PFSK-1 (cell line): ENCODE results near the gene SHF.

Experiments used
- FOXP2 ChIP-seq: optimal IDR thresholded peaks from 2 replicates; pipeline ENCODE3; 2011; ENCODE audit warnings: borderline replicate concordance, control low read depth, inconsistent platforms; ENCODE audit not compliant: insufficient read depth; ENCODE audit errors: extremely low read length, extremely low read depth
- POLR2AphosphoS5 ChIP-seq: IDR thresholded peaks from 2 replicates; pipeline ENCODE4 v1.6.1; 2012; ENCODE audit warnings: low read depth, mild to moderate bottlenecking, control low read depth, low read length, moderate library complexity
- SIN3A ChIP-seq: IDR thresholded peaks from 2 replicates; pipeline ENCODE4 v1.6.1; 2012; ENCODE audit warnings: mild to moderate bottlenecking, low read length, moderate library complexity, borderline replicate concordance; ENCODE audit not compliant: insufficient read depth
- TAF1 ChIP-seq: IDR thresholded peaks from 2 replicates; pipeline ENCODE4 v1.6.1; 2012; ENCODE audit warnings: low read length, control low read depth, borderline replicate concordance; ENCODE audit not compliant: insufficient read depth
- TF ChIP-seq, protein P1 (sequence below), 2 experiments: IDR thresholded peaks; 2 replicates each; pipeline versions ENCODE4 v1.6.1 to v1.8.0; 2011 to 2012; ENCODE audit warnings: low read depth in 2 of 2, low read length in 2 of 2, control low read depth in 1 of 2, inconsistent platforms in 1 of 2, mild to moderate bottlenecking in 1 of 2, moderate library complexity in 1 of 2; ENCODE audit not compliant: insufficient read depth in 1 of 2

- TF ChIP-seq POLR2AphosphoS5 (no peak), SIN3A (no peak), TAF1 (no peak), FOXP2 (no peak)
- TF ChIP-seq, protein P1, sequence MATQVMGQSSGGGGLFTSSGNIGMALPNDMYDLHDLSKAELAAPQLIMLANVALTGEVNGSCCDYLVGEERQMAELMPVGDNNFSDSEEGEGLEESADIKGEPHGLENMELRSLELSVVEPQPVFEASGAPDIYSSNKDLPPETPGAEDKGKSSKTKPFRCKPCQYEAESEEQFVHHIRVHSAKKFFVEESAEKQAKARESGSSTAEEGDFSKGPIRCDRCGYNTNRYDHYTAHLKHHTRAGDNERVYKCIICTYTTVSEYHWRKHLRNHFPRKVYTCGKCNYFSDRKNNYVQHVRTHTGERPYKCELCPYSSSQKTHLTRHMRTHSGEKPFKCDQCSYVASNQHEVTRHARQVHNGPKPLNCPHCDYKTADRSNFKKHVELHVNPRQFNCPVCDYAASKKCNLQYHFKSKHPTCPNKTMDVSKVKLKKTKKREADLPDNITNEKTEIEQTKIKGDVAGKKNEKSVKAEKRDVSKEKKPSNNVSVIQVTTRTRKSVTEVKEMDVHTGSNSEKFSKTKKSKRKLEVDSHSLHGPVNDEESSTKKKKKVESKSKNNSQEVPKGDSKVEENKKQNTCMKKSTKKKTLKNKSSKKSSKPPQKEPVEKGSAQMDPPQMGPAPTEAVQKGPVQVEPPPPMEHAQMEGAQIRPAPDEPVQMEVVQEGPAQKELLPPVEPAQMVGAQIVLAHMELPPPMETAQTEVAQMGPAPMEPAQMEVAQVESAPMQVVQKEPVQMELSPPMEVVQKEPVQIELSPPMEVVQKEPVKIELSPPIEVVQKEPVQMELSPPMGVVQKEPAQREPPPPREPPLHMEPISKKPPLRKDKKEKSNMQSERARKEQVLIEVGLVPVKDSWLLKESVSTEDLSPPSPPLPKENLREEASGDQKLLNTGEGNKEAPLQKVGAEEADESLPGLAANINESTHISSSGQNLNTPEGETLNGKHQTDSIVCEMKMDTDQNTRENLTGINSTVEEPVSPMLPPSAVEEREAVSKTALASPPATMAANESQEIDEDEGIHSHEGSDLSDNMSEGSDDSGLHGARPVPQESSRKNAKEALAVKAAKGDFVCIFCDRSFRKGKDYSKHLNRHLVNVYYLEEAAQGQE (IDR thresholded peaks at IDR 0.05; ENCODE audit: insufficient read depth in 1 of 2, low read depth in 2 of 2, low read length in 2 of 2), result no peak
Observed at GRCh38 chr15:45231132-45231531, 43.4 kb upstream of the SHF start.
